Activated CD8-positive, alpha-beta memory T cell treated with anti-CD3 and anti-CD28 coated beads for 4 hours (primary cell): Measurements from ENCODE around the gene TNFRSF1A.

Experiments used
- DNase-seq, 2 donors: peaks; one replicate each; pipeline ENCODE4 v3.0.0-alpha.2; 2020; ENCODE audit warnings: low read depth in 2 of 2

TNFRSF1A gene

DNA sequence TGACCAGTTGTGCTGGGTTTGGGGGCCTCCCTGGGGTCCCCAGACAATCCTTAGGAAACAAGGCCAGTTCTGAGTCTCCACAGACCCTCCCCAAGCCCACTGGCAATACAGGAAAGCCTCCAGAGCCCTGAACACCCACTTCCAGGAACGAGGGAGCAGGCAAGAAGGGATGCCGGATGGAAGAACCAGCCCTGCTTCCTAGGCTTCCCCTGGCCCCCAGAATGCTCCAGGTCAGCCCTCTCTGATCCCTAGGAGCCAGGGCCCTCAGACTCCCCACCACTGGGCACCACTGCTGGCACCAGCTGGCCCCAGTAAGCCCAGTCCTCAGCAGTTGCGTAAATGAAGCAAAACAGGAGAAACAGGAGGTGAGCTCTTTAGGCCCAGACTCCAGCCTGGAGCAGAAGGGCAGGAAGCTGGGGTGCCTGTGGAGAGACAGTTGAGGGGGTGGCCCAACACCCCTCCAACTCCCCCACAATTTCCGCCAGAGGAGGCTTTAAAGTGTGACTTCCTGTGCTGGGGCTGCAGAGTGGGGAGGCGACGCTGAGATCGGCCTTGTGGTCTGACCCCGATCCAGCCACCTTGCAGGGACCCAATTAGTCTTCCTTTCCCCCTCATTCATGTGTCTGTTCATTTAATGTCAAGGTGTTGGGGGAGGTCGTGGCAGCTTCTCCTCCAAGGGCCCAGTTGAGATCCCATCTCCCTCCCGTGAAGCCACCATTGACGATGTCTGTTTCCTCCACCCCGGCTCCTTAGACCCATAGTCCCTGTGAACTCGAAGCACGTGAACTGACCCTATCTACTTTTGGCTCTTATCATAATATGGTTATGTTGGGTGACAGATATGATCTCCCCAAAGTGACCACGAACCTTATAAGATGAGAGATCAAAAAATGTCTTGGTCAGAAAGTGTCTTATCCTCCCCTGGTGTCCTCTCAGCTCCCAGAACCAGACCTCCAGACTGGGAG lies 4.7 kb downstream of the TNFRSF1A start:
- DNase-seq: peak; percentile 45 to 50

DNA sequence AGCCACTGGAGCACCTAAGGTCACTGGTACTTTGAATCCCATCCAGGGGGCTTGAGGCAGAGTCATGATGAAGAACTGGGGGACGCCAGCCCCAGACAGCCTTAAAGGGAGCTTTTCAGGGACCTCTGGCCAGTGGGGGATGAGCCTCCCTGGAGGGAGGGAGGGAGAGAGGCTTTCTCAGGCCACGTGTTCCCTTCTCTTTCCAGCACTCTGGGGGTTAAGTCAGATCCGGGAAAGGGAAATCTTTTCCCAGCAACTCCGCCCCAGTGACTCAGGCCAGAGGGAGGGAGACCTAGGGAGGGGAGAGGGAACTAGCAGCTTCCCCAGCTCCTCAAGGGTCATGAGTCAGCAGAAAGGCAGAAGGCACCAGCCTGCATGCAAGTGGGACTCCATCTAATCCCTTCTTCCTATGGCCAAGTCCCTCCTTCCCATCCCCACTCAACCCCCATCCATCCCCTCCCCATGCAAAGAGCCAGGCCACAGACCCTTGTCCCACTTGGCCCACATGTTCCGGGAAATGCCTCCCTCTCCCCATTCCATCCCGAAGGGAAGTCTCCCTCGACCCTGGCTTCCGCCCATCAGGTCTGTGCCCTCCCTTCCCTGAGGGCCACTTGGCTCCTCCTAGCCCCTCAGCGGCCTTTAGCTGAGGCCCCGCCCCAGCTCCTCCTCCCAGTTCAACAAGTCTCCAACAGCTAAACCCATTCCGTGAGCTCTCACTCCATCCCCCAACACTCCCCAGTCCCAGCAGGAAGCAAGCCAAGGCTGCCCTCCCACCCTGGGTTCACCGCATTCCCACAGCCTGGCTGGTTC lies 5.6 kb downstream of the TNFRSF1A start:
- no peak for DNase-seq

DNA sequence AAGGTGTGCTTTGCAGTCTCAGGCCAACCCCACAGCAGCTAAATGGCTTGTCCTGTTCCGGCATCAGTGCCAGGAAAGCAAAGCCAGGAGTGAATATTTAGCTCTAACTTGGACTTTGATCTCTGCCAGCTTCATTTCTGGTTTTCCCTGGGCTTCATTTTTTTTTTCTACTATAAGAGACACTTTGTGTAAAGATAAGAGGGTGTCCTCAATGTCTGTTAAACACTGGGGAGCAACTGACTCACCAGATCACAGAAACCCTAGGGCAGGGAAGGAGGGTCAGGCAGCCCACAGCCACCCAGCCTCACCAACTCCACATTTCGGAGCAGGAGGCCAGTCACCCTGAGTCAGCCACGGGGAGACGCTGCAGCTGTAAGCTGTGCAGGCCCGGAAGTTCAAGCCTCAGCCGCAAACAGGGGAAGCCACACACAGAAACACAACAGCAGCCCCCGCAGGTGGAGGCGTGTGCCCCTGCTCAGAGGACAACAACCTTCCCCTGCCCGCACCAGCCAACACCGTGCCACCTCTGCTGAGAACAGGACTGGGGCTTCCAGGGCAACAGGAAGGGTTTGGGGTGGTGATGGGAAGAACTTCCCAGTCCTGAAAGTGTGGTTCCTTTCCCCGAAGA lies 6.3 kb downstream of the TNFRSF1A start:
- peak; percentile 80 to 89 for DNase-seq

GRCh38 chr12:6334940-6335450 lies 6.9 kb downstream of the TNFRSF1A start:
- DNase-seq: no peak

DNA sequence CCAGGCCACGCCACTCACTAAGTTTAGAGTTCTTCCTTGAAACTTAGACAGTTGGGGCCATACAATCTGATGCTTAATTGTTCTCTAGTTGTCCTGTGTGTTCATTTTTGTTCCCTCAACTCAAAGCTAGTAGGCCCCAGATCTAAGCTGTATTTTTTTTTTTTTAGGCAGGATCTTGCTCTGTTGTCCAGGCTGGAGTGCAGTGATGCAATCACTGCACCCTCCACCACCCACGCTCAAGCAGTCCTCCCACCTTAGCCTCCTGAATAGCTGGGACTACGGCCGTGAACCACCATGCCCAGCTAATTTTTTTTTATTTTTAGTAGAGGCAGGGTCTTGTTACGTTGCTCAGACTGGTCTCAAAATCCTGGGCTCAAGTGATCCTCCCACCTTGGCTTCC lies 7.5 kb downstream of the TNFRSF1A start:
- DNase-seq: no peak

DNA sequence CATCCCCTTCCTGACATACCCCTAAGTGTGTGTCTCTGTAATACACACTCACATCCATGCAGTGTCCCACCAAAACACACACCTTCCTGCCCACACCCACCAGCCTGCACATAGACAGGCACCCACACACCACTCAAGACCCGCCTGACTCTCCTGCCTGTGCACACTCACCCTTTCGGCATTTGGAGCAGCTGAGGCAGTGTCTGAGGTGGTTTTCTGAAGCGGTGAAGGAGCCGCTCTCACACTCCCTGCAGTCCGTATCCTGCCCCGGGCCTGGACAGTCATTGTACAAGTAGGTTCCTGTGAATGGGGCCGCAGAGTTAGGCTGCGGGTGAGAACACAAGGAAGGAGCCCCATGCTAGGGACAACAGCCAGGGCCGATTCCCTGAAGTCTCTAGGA lies 8.3 kb downstream of the TNFRSF1A start:
- no peak for DNase-seq

- DNase-seq: no peak
These were observed 8.8 kb downstream of the TNFRSF1A start for GRCh38 chr12:6333029-6333428.

- DNase-seq: no peak
These were observed 9.4 kb downstream of the TNFRSF1A start for GRCh38 chr12:6332459-6332858.

- DNase-seq: no peak
These were observed 10.7 kb downstream of the TNFRSF1A start for GRCh38 chr12:6330999-6331714.

GRCh38 chr12:6330192-6330591 lies 11.7 kb downstream of the TNFRSF1A start:
- DNase-seq: no peak

DNA sequence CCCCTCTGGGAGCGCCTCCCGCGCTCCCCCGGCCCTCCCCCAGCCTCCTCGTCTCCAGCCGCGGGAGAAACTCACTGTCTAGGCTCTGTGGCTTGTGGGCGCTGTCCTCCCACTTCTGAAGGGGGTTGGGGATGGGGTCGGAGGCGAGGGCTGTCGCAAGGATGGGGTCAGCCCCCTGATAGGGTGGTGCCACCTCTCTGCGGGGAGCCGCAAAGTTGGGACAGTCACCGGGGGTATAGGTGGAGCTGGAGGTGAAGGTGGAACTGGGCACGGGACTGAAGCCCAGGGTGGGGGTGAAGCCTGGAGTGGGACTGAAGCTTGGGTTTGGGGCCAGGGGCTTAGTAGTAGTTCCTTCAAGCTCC lies 12.2 kb downstream of the TNFRSF1A start:
- no peak for DNase-seq

DNA sequence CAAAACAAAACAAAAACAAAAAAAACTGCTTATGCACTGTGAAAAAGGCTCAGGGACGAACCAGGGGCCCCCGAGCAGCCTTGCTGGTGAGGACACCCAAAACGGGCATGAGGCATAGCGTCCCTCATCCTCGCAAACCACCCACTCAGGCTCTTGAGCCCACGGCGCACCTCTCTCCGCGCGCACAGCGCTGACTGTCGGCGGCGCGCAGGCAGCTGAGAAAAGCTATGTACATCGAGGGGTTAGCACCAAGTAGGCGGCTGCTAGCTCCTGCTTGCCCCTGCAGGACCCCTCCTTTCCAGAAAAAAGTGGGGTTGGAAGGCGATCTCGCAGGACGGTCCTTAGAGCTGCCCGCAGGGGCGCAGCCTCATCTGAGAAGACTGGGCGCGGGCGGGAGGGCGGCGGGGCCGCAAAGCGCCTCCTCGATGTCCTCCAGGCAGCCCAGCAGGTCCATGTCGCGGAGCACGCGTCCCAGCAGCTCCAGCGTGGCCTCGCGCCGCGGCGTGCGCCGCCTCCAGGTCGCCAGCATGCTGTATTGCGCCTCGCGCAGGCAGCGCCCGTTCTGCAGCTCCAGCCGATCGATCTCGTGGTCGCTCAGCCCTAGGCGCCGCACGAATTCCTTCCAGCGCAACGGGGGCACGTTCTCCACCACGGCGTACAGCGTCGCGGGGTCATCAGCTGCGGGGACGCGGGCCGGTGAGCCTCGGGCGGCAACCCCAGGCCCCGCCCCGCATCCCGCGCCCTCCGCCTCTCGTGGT lies 12.8 kb downstream of the TNFRSF1A start:
- no peak for DNase-seq

- no peak for DNase-seq
These were observed 13.7 kb downstream of the TNFRSF1A start for GRCh38 chr12:6328045-6328779.

DNA sequence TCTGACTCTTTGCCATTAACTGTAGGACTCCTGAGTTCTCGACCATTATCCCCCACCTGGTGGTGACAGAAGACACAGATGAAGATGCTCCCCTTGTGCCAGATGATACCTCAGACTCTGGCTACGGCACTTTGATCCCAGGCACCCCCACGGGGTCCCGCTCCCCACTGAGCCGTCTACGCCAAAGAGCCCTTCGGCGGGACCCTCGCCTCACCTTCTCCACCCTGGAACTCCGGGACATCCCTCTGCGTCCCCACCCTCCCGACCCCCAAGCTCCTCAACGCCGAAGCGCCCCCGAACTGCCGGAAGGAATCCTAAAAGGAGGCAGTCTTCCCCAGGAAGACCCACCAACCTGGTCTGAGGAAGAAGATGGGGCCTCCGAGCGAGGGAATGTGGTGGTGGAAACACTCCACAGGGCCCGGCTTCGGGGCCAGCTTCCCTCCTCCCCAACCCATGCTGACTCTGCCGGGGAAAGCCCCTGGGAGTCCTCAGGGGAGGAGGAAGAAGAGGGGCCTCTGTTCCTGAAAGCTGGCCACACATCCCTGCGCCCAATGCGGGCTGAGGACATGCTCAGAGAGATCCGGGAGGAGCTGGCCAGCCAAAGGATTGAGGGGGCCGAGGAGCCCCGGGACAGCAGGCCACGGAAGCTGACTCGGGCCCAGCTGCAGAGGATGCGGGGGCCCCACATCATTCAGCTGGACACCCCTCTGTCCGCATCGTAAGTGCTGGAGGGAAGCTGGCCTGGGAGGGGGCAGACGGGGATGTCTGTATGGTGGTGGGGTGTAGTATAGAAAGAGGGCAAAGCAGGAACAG lies 14.4 kb downstream of the TNFRSF1A start:
- no peak for DNase-seq

DNA sequence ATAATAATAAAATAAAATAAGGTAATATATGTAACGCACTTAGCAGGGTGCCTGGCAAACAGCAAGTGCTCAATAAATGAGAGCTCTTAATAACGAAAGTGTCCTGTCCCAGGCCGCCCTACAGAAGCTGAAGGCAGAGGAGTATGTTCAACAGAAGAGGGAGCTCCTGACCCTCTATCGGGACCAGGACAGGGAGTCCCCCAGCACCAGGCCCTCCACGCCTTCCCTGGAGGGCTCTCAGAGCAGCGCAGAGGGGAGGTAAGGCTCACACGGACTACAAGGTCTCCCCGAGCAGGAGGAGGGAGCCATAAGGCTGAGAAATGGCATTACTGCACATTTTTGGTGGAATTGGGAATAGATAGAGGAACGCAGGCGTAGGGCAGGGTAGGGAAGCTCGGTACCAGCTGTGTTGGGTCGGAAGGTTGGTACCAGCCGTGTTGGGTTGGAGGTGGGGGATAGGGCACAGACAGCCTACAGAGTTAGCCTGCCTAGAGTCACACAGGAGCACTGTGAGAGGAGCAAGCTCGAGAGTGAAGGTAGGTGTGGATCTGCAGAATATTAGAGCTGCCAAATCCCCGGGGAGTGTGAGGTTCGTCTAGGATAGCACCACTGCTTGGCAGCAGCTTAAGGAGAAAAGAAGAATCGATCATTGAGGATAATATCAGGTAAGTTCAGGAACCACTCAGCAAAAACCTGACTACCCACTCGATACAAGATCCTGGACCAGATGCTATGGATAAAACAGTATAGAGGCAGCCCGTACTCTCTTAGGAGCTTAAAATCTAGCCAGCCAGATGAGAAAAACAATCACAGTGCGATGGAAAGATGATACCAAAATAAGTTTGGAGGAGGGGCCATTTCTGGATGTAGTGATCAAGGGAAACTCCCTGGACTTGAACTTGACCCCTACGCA lies 15.3 kb downstream of the TNFRSF1A start:
- DNase-seq: no peak

DNA sequence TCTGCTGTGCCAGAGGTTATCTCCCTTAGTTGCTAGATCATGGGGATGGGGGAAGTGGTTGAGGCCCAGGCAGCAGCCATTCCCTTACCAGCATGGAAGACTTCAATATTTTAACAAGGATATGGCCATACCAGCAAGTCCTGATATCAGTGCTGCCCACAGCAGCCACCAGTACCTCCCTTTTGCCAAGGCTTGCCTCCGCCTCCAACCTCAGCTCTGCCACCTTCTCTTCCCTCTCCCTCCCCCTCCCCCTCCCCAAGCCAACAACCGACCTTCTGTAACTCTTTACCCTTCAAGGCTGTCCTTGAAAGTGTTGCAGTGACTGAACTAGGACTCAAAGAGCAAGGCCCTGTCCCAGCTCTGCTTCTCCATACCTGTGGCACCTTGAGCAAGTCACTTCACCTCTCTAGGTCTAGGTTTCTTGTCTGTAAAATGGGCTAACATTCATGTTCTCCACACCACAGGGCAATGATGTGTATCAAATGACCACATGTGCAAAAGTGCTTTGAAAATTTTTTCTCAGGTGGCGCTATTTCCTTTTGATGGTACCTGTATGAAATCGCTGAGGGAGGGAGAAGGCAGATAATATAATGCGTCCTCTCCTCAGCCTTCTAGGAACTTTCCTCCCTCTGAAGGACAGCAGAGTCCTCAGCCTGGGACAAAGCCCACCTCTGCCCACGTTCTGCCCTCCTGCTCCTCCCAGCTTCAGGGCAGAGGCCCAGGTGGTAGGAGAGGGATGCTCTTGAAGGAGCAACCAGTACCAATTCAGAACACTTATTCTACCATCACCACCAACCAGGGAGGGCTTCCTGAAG lies 16.7 kb downstream of the TNFRSF1A start:
- DNase-seq: no peak

- DNase-seq: no peak
These were observed 17.7 kb downstream of the TNFRSF1A start for GRCh38 chr12:6323995-6324711.
